Measurements from ENCODE around the gene IL1RAP. TPM values are rescaled to one million over a fixed set of nuclear protein-coding genes. Genes with fewer than 3 reads are reported as not detected.

IL1RAP gene
- polyA plus RNA-seq, 3 donors, result 8.0 to 12.6 (median 11.8) TPM

- Histone ChIP-seq H4K20me1 (ENCODE audit: insufficient read depth, low read length) (no peaks in the 10 kb centered on the region), H3K4me3 (replicated peaks in 1 of 3; ENCODE audit: low read depth in 2 of 3, low read length in 3 of 3) (no peak overlapping the region), H3K4me1 (ENCODE audit: control insufficient read depth in 1 of 2, insufficient read depth in 2 of 2, low read length in 2 of 2) (no peaks in the 10 kb centered on the region), H3K27ac (ENCODE audit: low read depth in 1 of 2, low read length in 2 of 2) (no peak overlapping the region), H3K79me2 (ENCODE audit: insufficient read depth, low read length) (no peaks in the 10 kb centered on the region), H3K9ac (ENCODE audit: insufficient read depth, low read length, poor library complexity, severe bottlenecking) (no peak overlapping the region), H3K9me3 (replicated peaks in 1 of 2; ENCODE audit: control insufficient read depth in 1 of 2, insufficient read depth in 1 of 2, low read length in 2 of 2) (peaks cover 0 to 4% of the 10 kb centered on the region in 2 donors), H3K27me3 (ENCODE audit: control insufficient read depth in 2 of 2, insufficient read depth in 2 of 2, low read length in 2 of 2) (no peaks in the 10 kb centered on the region), H3K4me2 (replicated peaks; ENCODE audit: extremely low read depth, low read length, poor library complexity, severe bottlenecking) (no peak overlapping the region), H2AFZ (ENCODE audit: insufficient read depth, low read depth, low read length, poor library complexity, severe bottlenecking) (no peak overlapping the region), H3K36me3 (replicated peaks in 1 of 2; ENCODE audit: control insufficient read depth in 1 of 2, insufficient read depth in 2 of 2, low read length in 2 of 2) (peaks cover 0 to 20% of the 10 kb centered on the region in 2 donors)
- no peak for DNase-seq
- TF ChIP-seq CTCF (IDR thresholded peaks at IDR 0.05), result no peak
- no peak overlapping the region for H3K4me3 Mint-ChIP-seq
- H3K9me3 Mint-ChIP-seq, result peaks cover 0 to 13% (median 5%) of the 10 kb centered on the region in 7 donors
- H3K4me1 Mint-ChIP-seq, result peaks cover 4% of the 10 kb centered on the region
- H3K36me3 Mint-ChIP-seq, result peaks cover 29 to 36% of the 10 kb centered on the region in 2 donors
- H3K27me3 Mint-ChIP-seq (ENCODE audit: low read depth in 3 of 3), result peaks cover 0 to 1% (median 0%) of the 10 kb centered on the region in 3 donors
- no peak overlapping the region for H3K27ac Mint-ChIP-seq
- intact Hi-C loops (cut with micrococcal nuclease), result no loop called here
Observed at GRCh38 chr3:190557296-190557695, 43.4 kb downstream of the IL1RAP start.

- Histone ChIP-seq H3K27me3 (ENCODE audit: control insufficient read depth in 2 of 2, insufficient read depth in 2 of 2, low read length in 2 of 2) (no peaks in the 10 kb centered on the region), H3K9me3 (replicated peaks in 1 of 2; ENCODE audit: control insufficient read depth in 1 of 2, insufficient read depth in 1 of 2, low read length in 2 of 2) (peaks cover 0 to 3% of the 10 kb centered on the region in 2 donors), H3K36me3 (replicated peaks in 1 of 2; ENCODE audit: control insufficient read depth in 1 of 2, insufficient read depth in 2 of 2, low read length in 2 of 2) (peaks cover 0 to 11% of the 10 kb centered on the region in 2 donors), H3K27ac (ENCODE audit: low read depth in 1 of 2, low read length in 2 of 2) (no peak overlapping the region), H3K9ac (ENCODE audit: insufficient read depth, low read length, poor library complexity, severe bottlenecking) (no peak overlapping the region), H3K4me1 (ENCODE audit: control insufficient read depth in 1 of 2, insufficient read depth in 2 of 2, low read length in 2 of 2) (no peaks in the 10 kb centered on the region), H4K20me1 (ENCODE audit: insufficient read depth, low read length) (no peaks in the 10 kb centered on the region), H2AFZ (ENCODE audit: insufficient read depth, low read depth, low read length, poor library complexity, severe bottlenecking) (no peak overlapping the region), H3K4me2 (replicated peaks; ENCODE audit: extremely low read depth, low read length, poor library complexity, severe bottlenecking) (no peak overlapping the region), H3K4me3 (replicated peaks in 1 of 3; ENCODE audit: low read depth in 2 of 3, low read length in 3 of 3) (no peak overlapping the region), H3K79me2 (ENCODE audit: insufficient read depth, low read length) (no peaks in the 10 kb centered on the region)
- Mint-ChIP-seq H3K27ac (no peak overlapping the region), H3K4me1 (peaks cover 4% of the 10 kb centered on the region), H3K27me3 (ENCODE audit: low read depth in 3 of 3) (peaks cover 0 to 1% (median 0%) of the 10 kb centered on the region in 3 donors), H3K9me3 (peaks cover 0 to 4% (median 2%) of the 10 kb centered on the region in 7 donors), H3K36me3 (peaks cover 24 to 30% of the 10 kb centered on the region in 2 donors), H3K4me3 (no peak overlapping the region)
- intact Hi-C loops (cut with micrococcal nuclease), result no loop called here
- DNase-seq, result no peak
- no CpG with 5 or more reads among the region's 1 CpG for WGBS (ENCODE audit: insufficient coverage)
- TF ChIP-seq CTCF (IDR thresholded peaks at IDR 0.05), result no peak
Observed at GRCh38 chr3:190558316-190558715, 44.4 kb downstream of the IL1RAP start.

All from CD14-positive monocyte (primary cell).